CD4-positive, alpha-beta T cell treated with Interleukin-1 beta for 1 hour (primary cell): Measurements from ENCODE around the gene XPA.
"Not testable (repeated sequence)": the region's sequence is repeated elsewhere in the genome, so short reads cannot be mapped to it uniquely, and the experiment has no call there.

Source experiments
- DNase-seq, 2 donors: peaks; one replicate each; pipeline ENCODE4 v3.0.0-alpha.2; 2020 to 2022

XPA gene

GRCh38 chr9:97696803-97697601 is at the start of gene XPA:
Gene XPA (minus strand): TSS chr9:97697340. CDS start chr9:97697292, 48 bp downstream.
- DNase-seq: peak; percentile 98

GRCh38 chr9:97744710-97745708 is 47.9 kb upstream of the XPA start:
- DNase-seq: no peak

GRCh38 chr9:97744025-97744424 is 46.9 kb upstream of the XPA start:
- DNase-seq: not testable (repeated sequence)

GRCh38 chr9:97742545-97742944 is 45.4 kb upstream of the XPA start:
- no peak for DNase-seq

- DNase-seq: no peak
These were observed 44.8 kb upstream of the XPA start for GRCh38 chr9:97741947-97742346.

GRCh38 chr9:97740848-97741821 is 44.0 kb upstream of the XPA start:
- DNase-seq: peak; percentile 2 to 3

- no peak for DNase-seq
These were observed 40.3 kb upstream of the XPA start for GRCh38 chr9:97737429-97737828.

GRCh38 chr9:97735070-97735600 is 38.0 kb upstream of the XPA start:
- DNase-seq: no peak

- DNase-seq: no peak
These were observed 29.6 kb upstream of the XPA start for GRCh38 chr9:97726716-97727115.

- no peak for DNase-seq
These were observed 26.7 kb upstream of the XPA start for GRCh38 chr9:97723819-97724218.

GRCh38 chr9:97722331-97722730 is 25.2 kb upstream of the XPA start:
- no peak for DNase-seq

- no peak for DNase-seq
These were observed 24.3 kb upstream of the XPA start for GRCh38 chr9:97721396-97721795.

- DNase-seq: no peak
These were observed 20.7 kb upstream of the XPA start for GRCh38 chr9:97717866-97718265.

GRCh38 chr9:97714435-97714834 is 17.3 kb upstream of the XPA start:
- DNase-seq: no peak

- DNase-seq: no peak
These were observed 14.1 kb upstream of the XPA start for GRCh38 chr9:97711223-97711626.

- peak; percentile 59 to 72 for DNase-seq
These were observed 13.4 kb upstream of the XPA start for GRCh38 chr9:97710356-97711222.

- DNase-seq: no peak
These were observed 9.1 kb upstream of the XPA start for GRCh38 chr9:97706246-97706645.

GRCh38 chr9:97705354-97705950 is 8.3 kb upstream of the XPA start:
- peak in 1 of 2 donors; percentile 33 for DNase-seq

GRCh38 chr9:97704851-97705250 is 7.7 kb upstream of the XPA start:
- no peak for DNase-seq

- DNase-seq: no peak
These were observed 7.2 kb upstream of the XPA start for GRCh38 chr9:97704345-97704677.
